ENCODE measurements around the gene DNLZ.

The DNLZ gene

GRCh38 chr9:136370687-136371532 lies 7.4 kb upstream of the DNLZ start:
- no peak overlapping the region for H3K9ac ChIP-seq (ENCODE audit: low read length)
- no peaks in the 10 kb centered on the region for H3K9me3 ChIP-seq (ENCODE audit: control insufficient read depth, low read length)
- H3K27me3 ChIP-seq (ENCODE audit: control insufficient read depth, insufficient read depth, low read length): no peaks in the 10 kb centered on the region
- H3K4me1 ChIP-seq (ENCODE audit: control insufficient read depth, insufficient read depth, low read length): peaks cover 8% of the 10 kb centered on the region
- H3K4me3 ChIP-seq (ENCODE audit: low read length): no peak overlapping the region
- no peaks in the 10 kb centered on the region for H3K36me3 ChIP-seq (ENCODE audit: control insufficient read depth, insufficient read depth, low read length)

GRCh38 chr9:136370037-136370436 lies 6.5 kb upstream of the DNLZ start:
- Histone ChIP-seq H3K9me3 (ENCODE audit: control insufficient read depth, low read length) (no peaks in the 10 kb centered on the region), H3K27me3 (ENCODE audit: control insufficient read depth, insufficient read depth, low read length) (peaks cover 4% of the 10 kb centered on the region), H3K4me1 (ENCODE audit: control insufficient read depth, insufficient read depth, low read length) (peaks cover 8% of the 10 kb centered on the region), H3K4me3 (ENCODE audit: low read length) (no peak overlapping the region), H3K36me3 (ENCODE audit: control insufficient read depth, insufficient read depth, low read length) (no peaks in the 10 kb centered on the region), H3K9ac (ENCODE audit: low read length) (no peak overlapping the region)

- H3K4me3 ChIP-seq (ENCODE audit: low read length): no peak overlapping the region
- H3K4me1 ChIP-seq (ENCODE audit: control insufficient read depth, insufficient read depth, low read length): peaks cover 15% of the 10 kb centered on the region
- no peaks in the 10 kb centered on the region for H3K36me3 ChIP-seq (ENCODE audit: control insufficient read depth, insufficient read depth, low read length)
- no peaks in the 10 kb centered on the region for H3K9me3 ChIP-seq (ENCODE audit: control insufficient read depth, low read length)
- peaks cover 10% of the 10 kb centered on the region for H3K27me3 ChIP-seq (ENCODE audit: control insufficient read depth, insufficient read depth, low read length)
- H3K9ac ChIP-seq (ENCODE audit: low read length): no peak overlapping the region
These were observed 4.6 kb upstream of the DNLZ start for GRCh38 chr9:136368190-136368589.

- Histone ChIP-seq H3K4me1 (ENCODE audit: control insufficient read depth, insufficient read depth, low read length) (peaks cover 13% of the 10 kb centered on the region), H3K9ac (ENCODE audit: low read length) (no peak overlapping the region), H3K36me3 (ENCODE audit: control insufficient read depth, insufficient read depth, low read length) (no peaks in the 10 kb centered on the region), H3K27me3 (ENCODE audit: control insufficient read depth, insufficient read depth, low read length) (peaks cover 10% of the 10 kb centered on the region), H3K4me3 (ENCODE audit: low read length) (no peak overlapping the region), H3K9me3 (ENCODE audit: control insufficient read depth, low read length) (no peaks in the 10 kb centered on the region)
These were observed 4.0 kb upstream of the DNLZ start for GRCh38 chr9:136367296-136368145.

- Histone ChIP-seq H3K4me1 (ENCODE audit: control insufficient read depth, insufficient read depth, low read length) (peaks cover 18% of the 10 kb centered on the region), H3K9ac (ENCODE audit: low read length) (no peak overlapping the region), H3K36me3 (ENCODE audit: control insufficient read depth, insufficient read depth, low read length) (no peaks in the 10 kb centered on the region), H3K9me3 (ENCODE audit: control insufficient read depth, low read length) (no peaks in the 10 kb centered on the region), H3K4me3 (ENCODE audit: low read length) (no peak overlapping the region), H3K27me3 (ENCODE audit: control insufficient read depth, insufficient read depth, low read length) (peaks cover 10% of the 10 kb centered on the region)
These were observed 3.3 kb upstream of the DNLZ start for GRCh38 chr9:136366826-136367225.

GRCh38 chr9:136365775-136366222 lies 2.3 kb upstream of the DNLZ start:
- Histone ChIP-seq H3K27me3 (ENCODE audit: control insufficient read depth, insufficient read depth, low read length) (peaks cover 10% of the 10 kb centered on the region), H3K9ac (ENCODE audit: low read length) (no peak overlapping the region), H3K4me3 (ENCODE audit: low read length) (no peak overlapping the region), H3K4me1 (ENCODE audit: control insufficient read depth, insufficient read depth, low read length) (peaks cover 18% of the 10 kb centered on the region), H3K9me3 (ENCODE audit: control insufficient read depth, low read length) (no peaks in the 10 kb centered on the region), H3K36me3 (ENCODE audit: control insufficient read depth, insufficient read depth, low read length) (no peaks in the 10 kb centered on the region)

DNA sequence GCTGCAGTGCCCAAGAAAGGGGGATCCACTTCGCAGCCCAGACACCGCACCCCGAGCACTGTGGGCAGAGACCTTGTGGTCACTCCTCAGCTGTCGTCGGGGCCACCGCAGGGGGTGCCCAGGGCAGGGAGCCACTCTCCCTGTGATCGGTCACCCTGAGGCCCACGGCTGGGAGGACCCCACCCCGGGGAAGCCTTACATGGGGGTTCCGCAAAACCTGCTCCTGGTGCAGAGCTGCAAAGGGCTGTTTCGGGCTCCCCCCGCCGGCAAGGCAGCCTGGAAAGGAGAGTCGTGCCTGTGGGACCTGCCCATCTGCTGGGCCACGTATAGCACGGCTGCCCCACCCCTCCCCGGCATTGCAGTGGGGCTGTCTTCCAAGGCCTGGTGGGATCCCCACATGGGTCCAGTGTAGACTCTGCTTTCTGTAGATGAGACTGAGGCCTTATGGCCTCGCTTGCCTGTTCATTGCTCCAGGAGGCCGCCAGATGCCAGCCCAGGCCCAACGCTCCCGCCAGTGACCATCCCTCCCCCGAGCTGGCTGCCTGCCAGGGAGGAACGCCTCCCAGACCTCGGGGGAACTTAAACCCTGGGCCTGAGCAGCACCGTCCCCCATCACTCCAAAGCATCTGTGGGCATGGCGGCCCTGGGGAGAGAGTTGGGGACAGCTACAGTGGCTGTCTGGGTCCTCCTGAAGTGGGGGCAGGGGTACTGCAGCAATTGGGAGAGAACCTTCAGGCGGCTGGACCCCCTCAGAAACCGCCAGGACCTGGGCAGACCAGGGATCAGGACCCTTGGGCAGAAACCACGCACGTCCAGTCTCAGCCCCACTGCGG lies 1.6 kb upstream of the DNLZ start:
- no peak overlapping the region for H3K4me3 ChIP-seq (ENCODE audit: low read length)
- H3K9me3 ChIP-seq (ENCODE audit: control insufficient read depth, low read length): no peaks in the 10 kb centered on the region
- H3K27me3 ChIP-seq (ENCODE audit: control insufficient read depth, insufficient read depth, low read length): peaks cover 10% of the 10 kb centered on the region
- H3K9ac ChIP-seq (ENCODE audit: low read length): no peak overlapping the region
- peaks cover 18% of the 10 kb centered on the region for H3K4me1 ChIP-seq (ENCODE audit: control insufficient read depth, insufficient read depth, low read length)
- no peaks in the 10 kb centered on the region for H3K36me3 ChIP-seq (ENCODE audit: control insufficient read depth, insufficient read depth, low read length)

- no peaks in the 10 kb centered on the region for H3K36me3 ChIP-seq (ENCODE audit: control insufficient read depth, insufficient read depth, low read length)
- H3K9me3 ChIP-seq (ENCODE audit: control insufficient read depth, low read length): no peaks in the 10 kb centered on the region
- peaks cover 18% of the 10 kb centered on the region for H3K4me1 ChIP-seq (ENCODE audit: control insufficient read depth, insufficient read depth, low read length)
- no peak overlapping the region for H3K9ac ChIP-seq (ENCODE audit: low read length)
- no peak overlapping the region for H3K4me3 ChIP-seq (ENCODE audit: low read length)
- H3K27me3 ChIP-seq (ENCODE audit: control insufficient read depth, insufficient read depth, low read length): peaks cover 10% of the 10 kb centered on the region
These were observed 605 bp upstream of the DNLZ start for GRCh38 chr9:136363949-136364748.

DNA sequence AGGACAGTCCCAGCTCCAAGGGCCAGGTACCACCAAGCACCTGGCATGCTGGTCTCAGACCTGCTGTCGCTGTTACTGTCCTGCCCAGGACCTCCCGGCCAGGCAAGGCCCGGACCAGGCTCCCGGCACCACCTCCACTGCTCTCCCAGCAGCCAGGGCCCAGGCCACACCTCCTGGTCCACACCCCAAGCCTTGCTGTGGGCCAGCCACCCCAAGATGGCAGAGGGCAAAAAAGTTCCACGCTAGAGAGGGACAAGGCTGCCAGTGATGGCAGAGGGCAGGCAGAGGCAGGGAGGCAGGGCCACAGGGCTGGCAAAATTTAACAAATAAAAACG lies 1.1 kb downstream of the DNLZ start:
- Histone ChIP-seq H3K9ac (ENCODE audit: low read length) (no peak overlapping the region), H3K9me3 (ENCODE audit: control insufficient read depth, low read length) (no peaks in the 10 kb centered on the region), H3K36me3 (ENCODE audit: control insufficient read depth, insufficient read depth, low read length) (no peaks in the 10 kb centered on the region), H3K27me3 (ENCODE audit: control insufficient read depth, insufficient read depth, low read length) (peaks cover 10% of the 10 kb centered on the region), H3K4me1 (ENCODE audit: control insufficient read depth, insufficient read depth, low read length) (peaks cover 18% of the 10 kb centered on the region), H3K4me3 (ENCODE audit: low read length) (no peak overlapping the region)

- H3K4me3 ChIP-seq (ENCODE audit: low read length): no peak overlapping the region
- H3K36me3 ChIP-seq (ENCODE audit: control insufficient read depth, insufficient read depth, low read length): no peaks in the 10 kb centered on the region
- H3K9ac ChIP-seq (ENCODE audit: low read length): no peak overlapping the region
- peaks cover 18% of the 10 kb centered on the region for H3K4me1 ChIP-seq (ENCODE audit: control insufficient read depth, insufficient read depth, low read length)
- H3K9me3 ChIP-seq (ENCODE audit: control insufficient read depth, low read length): no peaks in the 10 kb centered on the region
- H3K27me3 ChIP-seq (ENCODE audit: control insufficient read depth, insufficient read depth, low read length): peaks cover 10% of the 10 kb centered on the region
These were observed 1.6 kb downstream of the DNLZ start for GRCh38 chr9:136361754-136362449.

Data from mucosa of stomach (tissue), 1 donor.